ACC112 (cell line): ENCODE data around the gene MIS18A.

Experiments
- H2AFZ ChIP-seq: fragments of 200-600 bp; sonication (generic); one replicate; pipeline ENCODE4 v1.6.0; 2017; ENCODE audit warnings: antibody characterized with exemption, low read length; ENCODE audit not compliant: unreplicated experiment
- H3K27ac ChIP-seq: fragments of 200-600 bp; sonication (generic); 2 replicates; pipeline ENCODE4 v1.5.1; 2014; ENCODE audit warnings: low read depth, mild to moderate bottlenecking, antibody characterized with exemption, low read length, moderate library complexity
- H3K27me3 ChIP-seq: fragments of 200-600 bp; sonication (generic); 2 replicates; pipeline ENCODE4 v1.6.1; 2014; ENCODE audit warnings: mild to moderate bottlenecking, antibody characterized with exemption, low read length, moderate library complexity, mixed read lengths; ENCODE audit not compliant: insufficient read depth
- H3K36me3 ChIP-seq: fragments of 200-600 bp; sonication (generic); 2 replicates; pipeline ENCODE4 v1.6.1; 2016; ENCODE audit warnings: mild to moderate bottlenecking, antibody characterized with exemption, low read length, moderate library complexity, mixed read lengths; ENCODE audit not compliant: insufficient read depth
- H3K4me1 ChIP-seq: fragments of 200-600 bp; sonication (generic); one replicate; pipeline ENCODE4 v1.6.1; 2016; ENCODE audit warnings: low read length, mixed read lengths; ENCODE audit not compliant: insufficient read depth, unreplicated experiment, control insufficient read depth
- H3K4me3 ChIP-seq: fragments of 200-600 bp; sonication (generic); 2 replicates; pipeline ENCODE4 v1.5.1; 2014; ENCODE audit warnings: mild to moderate bottlenecking, low read depth, low read length
- H3K79me2 ChIP-seq: fragments of 200-600 bp; sonication (generic); one replicate; pipeline ENCODE4 v1.6.0; 2016; ENCODE audit warnings: low read length; ENCODE audit not compliant: control insufficient read depth, unreplicated experiment, insufficient read depth

The MIS18A gene

DNA sequence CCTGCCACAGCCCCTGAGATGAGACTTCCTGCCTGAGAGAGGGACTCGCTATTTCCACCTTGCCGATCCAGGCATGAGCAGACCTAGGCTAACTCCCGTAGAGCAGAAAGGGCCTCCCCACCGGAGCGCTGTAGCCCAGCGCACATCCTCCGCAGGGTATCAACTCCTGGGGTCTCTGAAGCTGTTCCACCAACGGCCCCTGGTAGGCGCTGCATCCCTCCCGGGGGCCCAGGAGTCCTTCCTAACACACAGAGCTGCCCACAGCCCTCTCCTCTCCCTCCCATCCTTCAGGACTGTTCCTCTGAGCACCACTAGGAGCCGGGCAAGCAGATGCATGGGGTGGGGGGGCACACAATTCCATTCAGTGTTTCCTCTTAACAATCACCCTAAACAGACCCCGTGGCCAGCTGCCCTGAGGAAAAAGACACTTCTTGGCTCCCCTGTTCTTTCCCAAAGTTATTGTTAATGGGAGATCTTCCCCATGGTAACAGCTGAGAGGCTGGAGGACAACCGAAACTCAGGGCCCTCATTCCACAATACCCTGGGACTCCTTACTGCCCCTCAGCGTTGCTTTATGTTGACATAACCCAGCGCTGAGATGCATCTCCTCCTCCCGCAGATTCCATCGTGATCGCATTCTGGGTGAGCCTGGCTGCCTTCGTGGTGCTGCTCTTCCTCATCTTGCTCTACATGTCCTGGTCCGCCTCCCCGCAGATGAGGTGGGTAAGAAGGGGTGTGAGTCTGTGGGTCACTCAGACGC, 27.4 kb upstream of the MIS18A start:
- H3K79me2 ChIP-seq = no peaks in the 10 kb centered on the region
- no peak overlapping the region for H3K4me3 ChIP-seq
- H3K36me3 ChIP-seq = peaks cover 20% of the 10 kb centered on the region
- H3K4me1 ChIP-seq = peaks cover 3% of the 10 kb centered on the region
- no peak overlapping the region for H2AFZ ChIP-seq
- no peak overlapping the region for H3K27ac ChIP-seq
- H3K27me3 ChIP-seq = no peaks in the 10 kb centered on the region

DNA sequence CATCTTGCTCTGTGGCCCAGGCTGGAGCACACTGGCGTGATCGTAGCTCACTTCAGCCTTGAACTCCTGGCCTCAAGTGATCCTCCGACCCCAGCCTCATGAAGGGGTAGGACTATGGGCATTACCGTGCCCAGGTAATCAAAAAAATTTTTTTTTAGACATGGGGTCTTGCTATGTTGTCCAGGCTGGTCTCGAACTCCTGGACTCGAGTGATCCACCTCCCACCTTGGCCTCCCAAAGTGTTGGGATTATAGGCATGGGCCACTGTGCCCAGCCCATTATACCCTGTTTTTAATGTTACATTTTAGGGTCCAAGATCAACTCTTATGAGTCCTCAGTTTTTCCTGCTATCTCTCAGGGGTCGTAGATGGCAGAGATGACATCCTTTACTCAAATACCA, 26.1 kb upstream of the MIS18A start:
- no peak overlapping the region for H3K27ac ChIP-seq
- H3K4me1 ChIP-seq = peaks cover 3% of the 10 kb centered on the region
- no peaks in the 10 kb centered on the region for H3K79me2 ChIP-seq
- H3K27me3 ChIP-seq = no peaks in the 10 kb centered on the region
- H3K36me3 ChIP-seq = peaks cover 26% of the 10 kb centered on the region
- no peak overlapping the region for H2AFZ ChIP-seq
- no peak overlapping the region for H3K4me3 ChIP-seq

DNA sequence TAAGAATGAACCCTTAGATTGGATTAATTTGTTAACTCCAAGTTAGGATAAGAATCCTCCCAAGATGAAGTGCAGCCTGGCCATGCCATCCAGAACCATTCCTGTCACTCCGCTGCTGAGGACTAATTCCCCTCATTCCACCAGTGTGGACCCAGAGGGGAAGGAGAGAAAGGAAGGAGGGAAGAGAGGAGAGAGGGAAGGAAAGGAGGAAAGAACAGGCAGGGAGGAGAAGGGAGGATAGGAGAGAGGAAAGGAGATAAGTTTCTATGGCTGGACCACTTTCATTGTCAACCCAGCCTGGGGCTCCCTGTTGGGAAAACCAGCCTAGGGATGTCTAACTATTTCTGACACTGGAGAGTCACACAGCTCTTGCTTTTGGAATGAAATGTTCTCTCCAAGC, 24.5 kb upstream of the MIS18A start:
- peaks cover 25% of the 10 kb centered on the region for H3K36me3 ChIP-seq

DNA sequence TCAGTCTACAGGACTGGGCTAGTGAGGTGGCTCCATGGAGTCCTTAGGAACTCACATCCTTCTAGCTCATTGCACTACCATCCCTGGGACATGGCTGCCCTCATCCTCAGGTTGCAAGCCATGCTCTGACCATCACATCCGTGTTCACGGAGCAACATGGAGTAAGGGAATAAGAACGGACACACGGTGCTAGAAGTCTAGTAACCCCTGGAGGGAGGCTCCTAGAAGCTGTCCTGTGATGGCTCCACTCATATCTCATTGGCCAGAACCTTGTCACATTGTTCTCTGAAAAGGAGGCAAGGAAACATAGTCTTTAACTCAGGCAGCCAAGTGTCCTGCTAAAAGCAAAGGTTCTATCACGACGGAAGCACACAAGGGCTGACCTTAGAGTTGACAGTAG, 23.7 kb upstream of the MIS18A start:
- H2AFZ ChIP-seq = no peak overlapping the region
- no peaks in the 10 kb centered on the region for H3K4me1 ChIP-seq
- peaks cover 25% of the 10 kb centered on the region for H3K36me3 ChIP-seq
- no peak overlapping the region for H3K27ac ChIP-seq
- no peaks in the 10 kb centered on the region for H3K27me3 ChIP-seq
- H3K79me2 ChIP-seq = no peaks in the 10 kb centered on the region
- no peak overlapping the region for H3K4me3 ChIP-seq

More for the DNA sequence above, 24.5 kb upstream of the MIS18A start:
- no peaks in the 10 kb centered on the region for H3K79me2 ChIP-seq
- H3K4me3 ChIP-seq = no peak overlapping the region
- H2AFZ ChIP-seq = no peak overlapping the region
- H3K4me1 ChIP-seq = peaks cover 3% of the 10 kb centered on the region
- H3K27me3 ChIP-seq = no peaks in the 10 kb centered on the region
- no peak overlapping the region for H3K27ac ChIP-seq

DNA sequence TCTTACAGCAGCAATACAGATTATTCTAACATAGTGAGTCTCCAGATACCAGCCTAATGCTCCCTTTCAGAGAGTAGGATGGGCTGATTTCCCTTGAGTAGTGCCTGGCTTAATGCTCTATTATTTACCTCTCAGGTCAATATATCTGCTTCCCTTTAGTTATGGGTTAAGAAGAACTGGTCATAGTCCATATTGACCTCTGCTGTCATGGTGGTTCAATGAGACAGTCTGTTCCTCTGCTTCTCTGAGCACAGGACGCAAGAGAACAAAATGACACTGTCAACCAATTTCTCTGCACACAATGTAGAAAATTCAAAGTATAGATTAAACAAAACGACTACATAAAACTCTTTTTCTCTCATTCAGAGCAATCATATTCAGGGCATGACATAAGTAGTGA, 22.7 kb upstream of the MIS18A start:
- no peaks in the 10 kb centered on the region for H3K27me3 ChIP-seq
- H3K4me3 ChIP-seq = no peak overlapping the region
- H2AFZ ChIP-seq = no peak overlapping the region
- peaks cover 22% of the 10 kb centered on the region for H3K36me3 ChIP-seq
- no peaks in the 10 kb centered on the region for H3K4me1 ChIP-seq
- H3K27ac ChIP-seq = no peak overlapping the region
- H3K79me2 ChIP-seq = no peaks in the 10 kb centered on the region

DNA sequence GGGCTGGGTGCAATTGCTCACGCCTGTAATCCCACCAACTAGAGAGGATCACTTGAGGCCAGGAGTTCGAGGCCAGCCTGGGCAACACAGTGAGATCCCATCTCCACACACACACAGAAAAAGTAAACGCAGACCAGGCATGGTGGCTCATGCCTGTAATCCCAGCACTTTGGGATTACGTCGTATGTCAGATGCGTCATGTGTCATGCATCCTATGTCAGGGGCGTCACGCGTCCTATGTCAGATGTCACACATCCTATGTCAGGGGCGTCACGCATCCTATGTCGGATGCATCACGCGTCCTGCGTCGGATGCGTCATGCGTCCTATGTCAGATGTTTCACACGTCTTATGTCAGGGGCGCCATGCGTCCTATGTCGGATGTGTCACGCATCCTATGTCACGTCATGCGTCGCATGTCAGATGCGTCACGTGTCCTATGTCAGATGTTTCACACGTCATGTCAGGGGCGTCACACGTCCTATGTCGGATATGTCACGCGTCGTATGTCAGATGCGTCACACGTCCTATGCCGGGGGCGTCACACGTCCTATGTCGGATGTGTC, 21.4 kb upstream of the MIS18A start:
- H2AFZ ChIP-seq = no peak overlapping the region
- no peaks in the 10 kb centered on the region for H3K79me2 ChIP-seq
- no peaks in the 10 kb centered on the region for H3K4me1 ChIP-seq
- H3K36me3 ChIP-seq = peaks cover 19% of the 10 kb centered on the region
- H3K4me3 ChIP-seq = no peak overlapping the region
- no peak overlapping the region for H3K27ac ChIP-seq
- H3K27me3 ChIP-seq = no peaks in the 10 kb centered on the region

DNA sequence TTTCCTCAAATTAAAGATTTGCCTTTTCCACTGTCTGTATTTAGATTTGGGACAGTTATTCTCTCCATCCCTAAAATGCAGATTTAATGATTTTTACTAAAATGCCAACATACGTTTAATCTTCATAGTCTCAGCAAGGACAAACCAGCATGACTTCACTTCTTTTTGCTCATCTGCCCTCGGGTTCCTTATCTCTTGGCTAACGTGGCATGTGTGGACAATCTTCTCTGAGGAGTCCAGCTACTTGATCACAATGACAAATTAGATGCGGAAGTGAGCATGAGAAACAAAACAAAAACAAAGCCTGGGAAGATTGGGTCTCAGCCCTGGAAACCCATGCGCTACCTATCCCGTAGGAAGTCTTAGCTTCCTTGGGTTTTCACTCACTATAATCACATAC, 20.8 kb upstream of the MIS18A start:
- Histone ChIP-seq H3K36me3 (peaks cover 19% of the 10 kb centered on the region), H3K27me3 (no peaks in the 10 kb centered on the region), H3K27ac (no peak overlapping the region), H2AFZ (no peak overlapping the region), H3K4me1 (no peaks in the 10 kb centered on the region), H3K4me3 (no peak overlapping the region), H3K79me2 (no peaks in the 10 kb centered on the region)

DNA sequence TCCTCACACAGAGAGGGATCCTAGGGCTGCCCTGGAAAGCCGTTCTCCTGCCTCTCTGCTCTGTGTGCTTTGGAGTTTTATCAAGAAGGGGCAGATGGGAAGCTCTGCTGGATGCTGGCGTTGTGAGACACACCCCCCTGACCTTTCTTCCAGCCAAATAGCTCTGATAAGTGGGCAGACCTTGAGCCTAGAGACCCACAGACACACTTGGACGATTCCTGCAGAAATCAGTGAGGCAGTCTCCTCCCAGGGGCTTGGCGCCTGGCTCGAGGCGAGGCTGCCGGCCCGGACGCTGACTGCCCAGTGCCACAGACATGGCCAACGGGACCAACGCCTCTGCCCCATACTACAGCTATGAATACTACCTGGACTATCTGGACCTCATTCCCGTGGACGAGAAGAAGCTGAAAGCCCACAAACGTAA, 19.8 kb upstream of the MIS18A start, which contains the start of gene MRAP:
Gene MRAP, plus strand, starts transcription at position 198 of the 424 bp plus-strand sequence. Its CDS starts 117 bp downstream, at position 315.
- Histone ChIP-seq H3K27me3 (no peaks in the 10 kb centered on the region), H3K4me1 (no peaks in the 10 kb centered on the region), H3K79me2 (no peaks in the 10 kb centered on the region), H3K27ac (no peak within 1 kb of the TSS), H2AFZ (no peak within 1 kb of the TSS), H3K4me3 (no peak within 1 kb of the TSS), H3K36me3 (peaks cover 19% of the 10 kb centered on the region)

DNA sequence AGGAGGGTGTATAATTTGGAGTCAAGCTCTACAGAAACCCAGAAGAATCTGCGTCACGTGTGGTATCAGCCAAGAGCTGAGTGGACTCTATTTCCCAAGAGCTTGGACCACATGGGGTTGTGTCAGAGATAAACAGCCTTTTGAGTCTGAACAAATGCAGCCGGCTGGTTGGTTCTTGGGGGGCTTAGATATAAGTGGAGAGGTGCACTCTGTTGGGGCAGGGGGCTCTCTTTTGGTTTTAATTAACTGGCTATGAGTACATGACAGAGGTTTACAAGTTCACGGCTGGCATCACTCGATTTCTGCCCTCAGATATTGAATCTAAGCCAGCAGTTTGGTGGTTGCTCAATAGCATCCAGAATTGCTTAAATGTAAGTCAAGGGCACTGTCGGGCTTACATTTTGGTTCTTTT, 19.3 kb upstream of the MIS18A start:
- H3K4me3 ChIP-seq = no peak overlapping the region
- no peaks in the 10 kb centered on the region for H3K27me3 ChIP-seq
- peaks cover 19% of the 10 kb centered on the region for H3K36me3 ChIP-seq
- H3K27ac ChIP-seq = no peak overlapping the region
- H3K4me1 ChIP-seq = no peaks in the 10 kb centered on the region
- no peaks in the 10 kb centered on the region for H3K79me2 ChIP-seq
- H2AFZ ChIP-seq = no peak overlapping the region

DNA sequence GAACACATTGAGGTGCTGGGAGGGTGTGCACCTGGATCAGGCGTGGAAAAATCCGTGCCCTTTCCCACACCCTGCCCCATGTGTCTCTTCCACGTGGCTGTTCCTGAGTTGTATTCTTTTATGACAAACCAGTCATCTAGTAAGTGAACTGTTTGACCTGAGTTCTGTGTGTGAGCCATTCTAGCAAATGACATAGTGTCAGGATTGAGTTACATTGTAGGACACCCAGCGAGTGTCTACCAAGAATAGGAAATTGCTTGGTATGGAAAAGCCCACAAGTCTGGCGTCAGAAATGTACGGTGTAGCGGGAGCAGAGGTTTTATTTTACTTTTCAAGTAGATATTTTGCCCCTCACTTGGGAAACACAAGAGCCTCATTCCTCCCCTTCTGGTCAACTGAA, 18.6 kb upstream of the MIS18A start:
- Histone ChIP-seq H3K79me2 (no peaks in the 10 kb centered on the region), H3K27ac (no peak overlapping the region), H3K27me3 (no peaks in the 10 kb centered on the region), H3K36me3 (peaks cover 19% of the 10 kb centered on the region), H3K4me3 (no peak overlapping the region), H2AFZ (no peak overlapping the region), H3K4me1 (no peaks in the 10 kb centered on the region)

DNA sequence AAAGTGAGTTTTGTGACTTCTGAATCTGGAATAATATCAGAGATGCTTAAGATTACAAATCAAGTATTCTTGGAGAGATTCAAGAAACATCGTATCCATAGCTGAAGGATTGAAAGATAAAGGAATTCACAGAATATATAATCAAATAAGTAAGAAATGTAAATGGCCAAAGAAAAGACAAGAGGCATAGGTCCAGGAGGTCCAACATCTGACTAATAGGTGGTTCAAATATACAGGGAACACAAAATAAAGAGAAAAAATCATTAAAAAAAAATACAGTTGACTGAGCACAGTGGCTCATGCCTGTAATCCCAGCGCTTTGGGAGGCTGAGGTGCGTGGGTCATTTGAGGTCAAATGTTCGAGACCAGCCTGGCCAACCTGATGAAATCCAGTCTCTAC, 6.6 kb upstream of the MIS18A start:
- H3K79me2 ChIP-seq = no peaks in the 10 kb centered on the region
- no peak overlapping the region for H3K27ac ChIP-seq
- no peaks in the 10 kb centered on the region for H3K36me3 ChIP-seq
- no peaks in the 10 kb centered on the region for H3K27me3 ChIP-seq
- no peaks in the 10 kb centered on the region for H3K4me1 ChIP-seq
- H3K4me3 ChIP-seq = no peak overlapping the region
- no peak overlapping the region for H2AFZ ChIP-seq
